Kasumi-1 (cell line): ENCODE measurements around the gene NOSIP.

ENCODE experiments used
- DNase-seq, 2 experiments: peaks; one replicate each; lab custom pipeline; 2025; lab: John Stamatoyannopoulos, UW

Gene NOSIP

DNA sequence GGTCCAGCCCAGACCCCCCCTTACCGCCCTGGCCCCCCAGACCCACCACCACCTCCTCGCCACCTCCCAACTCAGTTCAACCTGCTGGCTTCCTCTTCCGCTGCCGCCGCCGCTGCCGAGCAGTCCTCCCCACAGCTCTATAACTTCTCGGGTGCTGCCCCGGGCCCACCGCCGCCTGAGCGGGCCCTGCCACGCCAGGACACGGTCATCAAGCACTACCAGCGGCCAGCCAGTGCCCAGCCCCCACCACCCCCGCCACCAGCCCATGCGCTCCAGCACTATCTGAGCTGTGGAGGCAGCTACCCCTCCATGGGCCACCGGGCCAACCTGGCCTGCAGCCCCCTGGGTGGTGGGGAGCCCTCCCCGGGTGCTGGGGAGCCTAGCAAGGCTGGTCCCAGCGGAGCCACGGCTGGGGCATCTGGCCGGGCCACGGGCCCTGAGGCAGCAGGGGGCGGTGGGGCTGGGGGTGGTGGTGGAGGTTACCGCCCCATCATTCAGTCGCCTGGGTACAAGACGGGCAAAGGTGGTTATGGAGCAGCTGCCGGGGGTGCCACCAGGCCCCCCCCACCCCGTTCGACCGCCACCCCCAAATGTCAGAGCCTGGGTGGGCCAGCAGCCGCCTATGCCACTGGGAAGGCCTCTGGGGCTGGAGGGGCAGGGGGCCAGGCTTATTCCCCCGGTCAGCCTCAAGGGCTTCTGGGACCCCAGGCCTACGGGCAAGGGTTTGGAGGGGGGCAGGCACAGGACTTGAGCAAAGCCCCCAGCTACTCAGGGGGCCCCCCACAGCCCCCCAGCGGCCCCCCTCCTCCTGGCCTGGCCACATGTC is 14.8 kb upstream of the NOSIP start:
- DNase-seq: no peak

DNA sequence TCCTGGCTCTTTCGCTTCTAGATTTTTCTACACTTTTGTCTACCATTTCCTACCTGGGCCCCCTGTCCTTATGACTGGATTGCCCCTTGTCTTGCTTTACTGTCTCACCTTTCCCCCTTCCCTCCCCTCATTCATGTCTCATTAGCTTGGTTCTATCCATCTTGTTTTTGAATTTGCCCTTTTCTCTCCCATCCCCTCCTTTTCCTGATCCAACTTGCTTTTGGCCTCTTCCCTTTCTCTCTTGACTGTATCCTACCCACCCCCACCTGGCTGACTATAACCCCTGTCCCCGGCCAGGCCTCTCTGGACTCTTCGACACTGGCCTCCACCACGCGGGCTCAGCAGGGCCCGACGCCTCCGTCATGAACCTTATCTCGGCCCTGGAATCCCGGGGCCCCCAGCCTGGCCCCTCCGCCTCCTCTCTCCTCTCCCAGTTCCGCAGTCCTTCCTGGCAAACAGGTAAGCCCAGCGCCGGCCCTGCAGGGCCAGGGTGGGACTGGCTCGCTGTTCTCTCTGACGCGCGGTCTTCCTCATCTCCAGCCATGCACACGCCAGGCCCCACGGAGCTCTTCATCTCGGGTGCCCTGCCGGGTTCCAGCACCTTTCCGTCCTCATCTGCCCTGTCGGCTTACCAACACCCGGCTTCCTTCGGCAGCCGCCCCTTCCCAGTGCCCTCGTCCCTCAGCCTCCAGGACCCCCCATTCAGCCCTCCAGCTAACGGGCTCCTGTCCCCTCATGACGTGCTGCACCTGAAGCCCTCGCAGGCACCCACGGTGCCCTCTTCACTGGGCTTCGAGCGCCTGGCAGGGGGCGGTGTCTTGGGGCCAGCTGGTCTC is 14.0 kb upstream of the NOSIP start:
- DNase-seq: no peak

DNA sequence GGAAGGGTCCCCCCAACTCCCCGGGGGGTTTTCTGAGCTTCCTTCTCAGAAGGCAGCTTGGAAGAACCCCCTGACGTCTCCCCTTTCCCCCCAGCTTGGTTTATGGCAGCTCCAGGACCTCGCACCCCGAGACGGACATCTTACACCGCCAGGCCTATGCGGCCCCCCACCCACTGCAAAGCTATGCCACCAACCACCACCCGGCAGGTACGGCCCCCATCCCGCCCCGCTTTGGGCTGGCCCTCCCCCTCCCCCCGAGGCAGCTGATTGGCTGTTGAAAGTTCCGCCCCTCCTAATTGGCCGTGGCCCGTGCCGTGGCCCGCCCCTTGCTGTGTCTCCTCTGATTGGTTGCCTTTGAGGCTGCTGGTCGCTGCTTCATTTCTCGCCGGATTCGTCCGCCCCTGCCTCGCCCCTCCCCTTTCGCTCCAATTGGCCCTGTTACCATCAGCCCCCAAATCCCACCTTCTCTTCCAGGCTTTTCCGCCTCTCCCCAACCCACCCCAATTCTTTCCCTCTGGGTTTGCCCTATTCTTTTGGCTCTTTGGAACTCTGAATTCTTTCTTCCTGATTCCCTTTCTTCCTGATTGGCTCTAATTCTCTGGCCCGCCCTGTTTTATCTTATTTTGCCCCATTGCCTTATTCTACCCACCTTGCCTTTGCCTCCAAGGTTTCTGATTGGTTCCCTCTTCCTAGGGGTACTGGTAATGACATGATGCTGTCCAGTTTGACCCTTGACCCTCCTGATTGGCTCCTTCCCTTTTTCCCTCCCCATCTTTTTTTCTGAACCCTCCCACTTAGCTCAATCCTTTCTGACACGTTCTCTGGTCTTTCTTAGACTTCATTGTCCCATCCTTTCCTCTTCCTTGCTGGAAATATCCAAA is 13.1 kb upstream of the NOSIP start:
- peak; percentile 92 to 95 for DNase-seq

DNA sequence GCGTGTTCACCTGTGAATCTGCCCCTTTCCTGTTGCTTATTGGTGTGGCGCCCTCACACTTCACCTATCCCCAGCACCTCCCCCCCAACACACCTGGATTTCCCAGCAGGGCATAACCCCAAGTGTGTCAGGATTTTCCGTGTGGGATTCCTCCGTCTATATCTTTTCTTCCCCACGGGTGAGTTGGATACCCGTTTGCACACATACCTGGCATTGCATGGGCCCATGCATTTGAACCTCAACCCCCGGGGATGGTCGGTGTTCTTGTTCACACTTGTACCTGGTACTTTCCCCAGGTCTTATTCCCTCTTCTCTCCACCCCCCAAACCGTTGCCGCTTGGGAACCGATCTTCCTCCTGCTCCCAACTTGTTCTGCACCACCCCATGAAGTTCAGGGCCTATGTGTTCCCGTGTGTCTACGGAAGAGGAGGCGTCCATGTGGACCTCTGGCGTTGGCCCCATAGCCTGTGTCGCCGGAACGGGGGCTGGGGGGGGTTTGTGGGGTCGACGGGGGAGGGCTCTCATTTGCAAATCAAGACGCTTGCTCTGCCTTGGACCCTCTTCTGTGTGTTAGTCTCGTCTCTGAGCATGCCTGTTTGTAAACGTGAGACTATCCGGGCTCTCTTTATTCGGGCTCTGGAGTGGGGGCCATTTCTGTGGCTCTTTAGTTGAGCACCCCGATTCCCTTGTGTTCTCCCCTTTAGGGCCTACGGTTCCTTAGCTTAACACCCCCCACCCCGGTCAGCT is 12.3 kb upstream of the NOSIP start:
- DNase-seq: peak; percentile 35 to 68

DNA sequence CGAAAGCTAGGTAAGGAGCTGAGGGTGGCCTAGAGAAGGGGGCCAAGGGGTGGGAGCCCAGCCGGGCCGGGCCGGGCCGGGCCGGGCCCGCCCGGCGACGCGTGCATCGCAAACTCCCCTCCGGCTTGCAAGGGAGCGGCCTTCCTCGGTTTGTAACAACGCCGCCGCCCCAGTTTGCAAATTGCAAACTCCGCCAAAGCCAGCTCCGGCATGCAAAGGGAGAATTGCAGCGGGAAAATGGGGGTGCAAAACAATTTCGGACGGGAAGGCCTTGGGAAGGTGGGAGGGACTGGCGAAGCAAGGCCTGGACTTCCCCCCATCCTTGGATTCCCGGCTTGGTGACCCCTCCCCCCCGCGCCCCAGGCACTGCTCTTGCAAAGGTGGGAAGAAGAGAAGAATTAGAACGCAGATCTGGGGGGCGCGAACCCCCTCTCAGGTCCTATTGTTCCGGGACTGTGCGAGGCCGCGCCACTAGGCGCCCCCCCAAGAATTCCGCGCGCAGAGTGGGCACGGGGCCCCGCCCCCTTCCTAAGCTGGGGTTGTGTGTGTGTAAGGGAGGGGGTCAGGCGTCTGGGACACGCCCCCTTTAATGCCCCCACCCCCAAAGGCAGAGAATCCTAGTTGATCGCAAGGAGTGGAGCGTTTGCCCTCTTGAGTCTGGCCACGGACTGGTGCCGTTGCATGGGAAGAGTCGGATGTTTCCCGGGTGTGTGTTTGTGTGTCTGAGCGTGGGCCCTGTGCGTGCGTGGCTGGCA is 11.6 kb upstream of the NOSIP start:
- DNase-seq: peak; percentile 56 to 62

DNA sequence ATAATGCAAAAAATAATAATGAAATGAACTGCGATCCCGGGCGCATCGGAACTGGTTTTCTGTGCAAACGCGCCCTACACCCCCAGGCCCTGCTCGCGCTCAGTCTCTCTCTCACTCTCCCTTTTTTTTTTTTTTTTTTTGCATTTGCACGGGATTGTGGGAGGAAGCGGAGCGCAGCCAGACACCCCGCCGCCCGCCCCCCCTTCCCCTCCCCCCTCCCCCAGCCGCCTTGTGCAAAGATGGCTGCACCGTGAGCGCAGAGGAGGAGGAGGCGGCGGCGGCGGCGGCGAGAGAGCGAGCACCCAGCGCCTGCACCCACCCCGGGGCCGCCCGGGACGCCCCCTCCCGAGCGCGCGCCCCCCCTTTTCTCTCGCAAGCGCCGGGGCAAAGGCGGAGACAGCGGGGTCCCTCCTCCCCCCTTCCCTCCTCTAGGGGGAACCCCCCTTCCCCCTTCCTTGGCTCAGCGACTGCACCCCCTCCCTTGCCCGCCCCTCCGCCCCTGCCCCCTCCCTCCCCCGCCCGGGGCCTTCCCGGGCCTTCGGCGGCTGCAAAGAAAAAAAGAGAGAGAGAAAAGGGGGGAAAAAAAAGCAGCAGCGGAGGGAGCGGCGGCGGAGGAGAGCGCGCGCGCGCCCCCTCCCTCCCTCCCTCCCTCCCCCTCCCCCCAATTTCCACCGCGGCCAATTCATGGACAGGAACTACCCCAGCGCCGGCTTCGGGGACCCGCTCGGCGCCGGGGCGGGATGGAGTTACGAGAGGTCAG is 10.8 kb upstream of the NOSIP start, which contains the start of gene PRR12:
TSS of gene PRR12 (plus strand) at position 212 of the 760 bp plus-strand sequence. CDS start at position 685, 473 bp downstream.
- peak; percentile 62 to 77 for DNase-seq

DNA sequence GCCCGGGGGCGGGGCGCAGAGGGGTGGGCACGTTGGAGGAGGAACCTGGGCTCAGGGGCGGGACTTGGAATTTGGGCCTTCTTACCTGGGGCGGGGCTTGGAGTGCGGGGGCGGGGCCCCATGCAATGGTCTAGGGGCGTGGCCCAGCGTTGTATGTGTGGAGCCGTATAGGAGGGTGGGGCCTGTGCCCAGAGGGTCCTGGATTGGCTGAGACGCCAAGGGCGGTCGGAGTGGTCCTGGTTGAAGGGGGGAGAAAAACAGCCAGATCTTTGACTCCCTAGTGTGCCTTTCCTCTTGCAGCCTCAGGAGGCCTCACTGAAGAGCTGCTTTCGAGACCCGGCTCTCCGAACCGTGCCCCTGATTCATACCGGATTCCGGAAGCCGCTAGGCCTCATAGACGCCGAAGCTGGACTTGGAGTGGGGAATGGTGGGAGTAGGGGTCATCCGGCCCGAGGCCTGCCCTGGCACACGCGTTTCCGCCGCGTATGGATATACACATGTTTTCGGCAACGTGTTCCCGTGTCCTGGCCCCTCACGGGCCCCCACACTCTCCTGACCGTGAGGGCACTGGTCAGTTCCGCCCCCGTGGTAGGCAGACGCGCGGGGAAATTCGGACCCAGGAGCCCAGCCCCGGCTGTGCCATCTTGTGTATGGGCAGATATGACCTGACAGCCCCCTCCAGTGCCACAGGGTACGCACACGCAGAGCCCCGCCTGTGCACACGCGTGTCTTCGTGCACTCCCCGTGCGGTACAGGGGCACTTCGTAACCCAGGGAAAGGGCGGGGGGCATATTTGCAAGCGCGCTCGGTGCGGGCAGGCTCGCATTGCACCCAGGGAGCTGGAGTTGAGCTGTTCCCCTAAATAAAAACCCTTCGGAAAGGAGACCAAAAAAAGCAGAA is 10.0 kb upstream of the NOSIP start:
- DNase-seq: peak; percentile 99

DNA sequence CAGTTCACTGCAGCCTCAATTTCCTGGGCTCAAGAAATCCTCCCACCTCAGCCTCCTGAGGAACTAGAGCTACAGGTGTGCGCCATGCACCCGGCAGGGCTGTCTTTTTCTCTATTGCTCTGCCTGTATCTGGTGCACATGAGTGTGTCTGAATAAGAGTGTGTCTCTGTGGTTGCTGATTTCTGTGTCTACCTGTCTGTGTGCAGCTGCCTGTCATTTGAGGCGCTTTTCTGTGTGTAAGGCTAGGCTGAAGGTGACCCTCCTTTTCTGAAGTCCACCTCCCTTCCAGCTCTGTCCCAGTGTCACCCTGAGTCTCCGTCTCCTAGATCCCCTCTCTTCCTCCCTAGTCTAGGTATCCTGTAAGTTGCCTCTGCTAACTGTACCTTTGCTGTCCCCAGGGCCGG is 9.1 kb upstream of the NOSIP start:
- peak in 1 of 2 experiments; percentile 41 for DNase-seq

DNA sequence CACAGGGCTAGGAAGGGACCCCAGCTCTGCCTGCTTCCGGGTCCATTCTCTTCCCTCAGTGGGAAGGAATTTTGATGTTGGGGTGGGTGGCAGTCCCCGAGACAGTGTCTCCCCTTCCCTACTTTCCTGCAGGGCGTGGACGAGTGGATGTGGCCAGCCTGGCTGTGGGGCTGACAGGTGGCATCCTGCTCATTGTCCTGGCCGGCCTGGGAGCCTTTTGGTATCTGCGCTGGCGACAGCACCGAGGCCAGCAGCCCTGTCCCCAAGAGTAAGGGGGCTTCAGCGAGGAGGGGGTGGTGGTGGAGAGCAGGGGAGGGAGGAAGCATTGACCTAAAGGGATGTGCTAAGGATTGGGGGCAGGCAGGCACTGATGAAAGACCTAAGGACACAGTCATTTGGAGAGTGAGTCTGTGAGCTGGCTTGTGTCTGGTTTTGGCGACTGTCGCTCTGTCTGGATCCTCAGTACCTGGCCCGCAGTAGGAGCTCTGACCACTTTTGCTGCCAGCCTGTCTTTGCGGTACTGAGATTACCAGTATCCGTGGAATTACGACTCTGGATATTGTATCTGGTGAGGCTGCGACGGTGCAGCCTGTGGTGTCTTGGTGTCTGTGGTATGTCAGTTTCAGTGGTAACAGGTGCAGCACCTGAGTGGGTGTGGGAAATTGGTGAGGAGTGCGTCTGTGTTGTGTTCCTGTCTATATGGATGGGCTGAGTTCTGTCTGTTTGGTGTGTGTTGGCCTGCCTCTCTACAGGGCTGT is 8.2 kb upstream of the NOSIP start:
- DNase-seq: no peak

DNA sequence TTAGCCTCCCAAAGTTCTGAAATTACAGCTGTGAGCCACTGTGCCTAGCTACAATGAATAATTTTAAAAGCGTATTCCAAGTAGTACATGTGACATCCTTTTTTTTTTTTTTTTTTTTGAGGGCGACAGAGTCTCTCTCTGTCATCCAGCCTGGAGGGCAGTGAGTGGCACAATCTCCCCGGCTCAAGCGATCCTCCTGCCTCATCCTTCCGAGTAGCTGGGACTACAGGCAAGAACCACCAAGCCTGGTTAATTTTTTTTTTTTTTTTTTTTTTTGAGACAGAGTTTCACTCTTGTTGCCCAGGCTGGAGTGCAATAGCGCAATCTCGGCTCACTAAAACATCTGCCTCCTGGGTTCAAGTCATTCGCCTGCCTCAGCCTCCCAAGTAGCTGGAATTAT is 6.9 kb upstream of the NOSIP start:
- DNase-seq: no peak

DNA sequence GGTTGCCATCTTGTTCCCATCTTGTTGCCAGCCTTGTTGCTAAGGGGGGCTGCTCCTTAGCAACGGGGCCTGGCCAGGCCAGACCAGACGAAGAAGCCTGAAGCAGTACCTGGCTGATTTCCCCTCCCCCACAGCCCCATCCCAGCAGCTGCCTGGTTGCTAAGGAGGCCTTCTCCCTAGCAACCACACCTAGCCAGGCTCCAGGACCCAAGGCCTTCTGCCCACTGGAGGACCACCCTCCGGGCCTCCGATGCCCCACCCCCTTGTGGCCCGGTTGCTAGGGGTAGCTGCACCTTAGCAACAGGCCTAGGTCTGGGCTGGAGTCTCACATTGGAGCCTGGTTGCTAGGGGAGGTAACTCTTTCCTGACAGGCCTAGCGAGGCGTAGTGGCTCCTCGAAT is 4.7 kb upstream of the NOSIP start:
- DNase-seq: no peak

DNA sequence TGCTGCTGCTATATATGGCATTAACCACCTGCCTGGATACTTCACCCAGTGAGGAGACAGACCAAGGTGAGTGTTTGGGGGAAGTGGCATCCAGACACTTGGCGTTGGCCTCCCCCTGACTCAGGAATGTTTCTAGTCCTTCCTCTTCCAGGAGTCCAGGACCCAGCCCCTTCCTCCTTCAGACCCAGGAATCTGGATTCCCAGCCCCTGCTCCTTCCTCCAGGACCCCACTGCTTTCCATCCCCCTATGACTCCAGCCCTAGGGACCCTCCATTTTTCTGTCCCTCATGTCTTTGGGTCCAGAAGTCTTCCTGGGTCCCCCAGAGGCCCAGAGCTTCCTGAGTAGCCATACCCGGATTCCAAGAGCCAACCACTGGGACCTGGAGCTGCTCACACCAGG is 2.9 kb upstream of the NOSIP start:
- no peak for DNase-seq

DNA sequence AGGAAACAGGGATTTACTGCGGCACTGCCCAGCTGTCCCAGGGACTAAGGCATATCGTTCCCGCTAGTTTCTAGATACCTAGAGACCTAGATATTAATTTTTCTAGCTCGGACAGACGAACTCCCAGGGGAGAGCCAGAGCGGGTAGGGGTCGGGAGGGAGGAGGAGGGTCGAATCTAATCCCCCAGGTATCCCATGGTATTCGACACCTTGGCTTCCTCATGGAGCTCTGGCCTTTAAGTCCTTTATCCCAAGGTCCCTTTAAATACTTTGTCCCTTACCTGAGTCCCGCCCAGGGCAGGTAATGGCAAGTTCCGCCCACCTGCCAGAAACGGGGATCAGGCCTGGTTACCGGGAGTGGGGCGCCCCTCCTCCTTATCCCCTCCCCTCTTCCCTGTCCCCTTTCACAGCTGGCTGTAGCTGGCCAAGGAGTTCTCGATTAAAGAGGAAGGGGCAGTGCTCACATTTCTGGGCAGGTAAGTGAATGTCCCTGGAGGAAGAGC is 702 bp upstream of the NOSIP start, which contains the start of gene PRRG2:
TSS of gene PRRG2 (plus strand) at position 310 of the 502 bp plus-strand sequence. CDS start 1,904 bp downstream, outside the sequence.
- no peak for DNase-seq

DNA sequence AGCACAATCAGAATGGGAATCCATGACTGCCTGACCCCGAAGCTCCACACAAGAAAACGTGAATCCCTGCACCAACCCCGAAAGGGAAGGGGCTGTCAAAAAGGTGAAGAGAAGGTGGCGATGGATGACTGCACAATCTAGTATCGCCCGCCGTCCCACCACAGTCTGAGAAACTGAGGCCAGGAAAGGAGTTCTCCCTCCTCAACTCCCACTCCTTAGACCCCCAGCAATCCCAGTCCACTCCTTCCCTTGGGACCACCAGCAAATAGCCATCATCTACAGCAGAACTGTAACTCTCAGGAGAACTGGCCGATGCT is 451 bp downstream of the NOSIP start:
- peak in 1 of 2 experiments; percentile 25 for DNase-seq

DNA sequence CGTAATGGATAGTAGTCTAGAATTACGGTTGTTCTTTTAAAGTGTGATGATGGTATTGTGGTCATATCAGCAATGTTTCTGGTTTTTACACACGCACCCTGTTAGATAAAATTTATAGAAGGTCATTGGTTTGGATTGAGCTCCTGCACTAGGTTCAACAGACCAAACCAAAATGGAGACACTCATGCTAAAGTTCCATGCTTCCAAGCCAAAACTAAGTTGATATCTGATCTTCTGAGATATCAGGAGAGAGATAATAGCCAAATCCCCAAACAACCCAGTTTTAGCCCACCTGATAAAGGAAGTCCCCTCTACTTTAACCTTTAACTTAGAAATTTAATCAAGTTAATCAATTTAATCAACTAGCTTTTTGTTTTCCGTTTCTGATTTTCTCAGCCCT is 1.2 kb downstream of the NOSIP start:
- DNase-seq: no peak

DNA sequence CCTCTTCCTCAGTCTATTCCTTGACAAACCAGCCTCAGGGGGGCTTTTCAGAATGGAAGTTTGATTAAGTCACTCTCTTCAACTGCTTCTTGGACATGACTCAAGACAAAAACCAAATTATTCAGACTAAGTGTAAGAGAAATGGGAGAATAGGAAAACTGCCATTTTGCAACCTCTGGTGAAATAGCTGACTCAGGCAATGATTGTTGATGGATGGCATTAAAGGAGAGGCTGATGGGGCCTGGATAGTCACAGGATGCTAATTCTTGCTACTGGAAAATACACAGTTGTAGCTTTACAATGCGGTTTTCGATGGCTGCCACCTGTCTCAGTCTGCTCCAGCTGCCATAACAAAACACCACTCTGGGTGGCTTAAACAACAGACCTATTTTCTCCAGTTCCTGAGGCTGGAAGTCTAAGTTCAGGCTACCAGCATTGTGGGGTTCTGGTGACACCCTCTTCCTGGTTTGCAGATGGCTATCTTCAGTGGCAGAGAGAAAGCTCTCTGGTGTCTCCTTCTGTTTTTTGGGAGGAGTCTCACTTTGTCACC is 6.1 kb downstream of the NOSIP start:
- DNase-seq: no peak

DNA sequence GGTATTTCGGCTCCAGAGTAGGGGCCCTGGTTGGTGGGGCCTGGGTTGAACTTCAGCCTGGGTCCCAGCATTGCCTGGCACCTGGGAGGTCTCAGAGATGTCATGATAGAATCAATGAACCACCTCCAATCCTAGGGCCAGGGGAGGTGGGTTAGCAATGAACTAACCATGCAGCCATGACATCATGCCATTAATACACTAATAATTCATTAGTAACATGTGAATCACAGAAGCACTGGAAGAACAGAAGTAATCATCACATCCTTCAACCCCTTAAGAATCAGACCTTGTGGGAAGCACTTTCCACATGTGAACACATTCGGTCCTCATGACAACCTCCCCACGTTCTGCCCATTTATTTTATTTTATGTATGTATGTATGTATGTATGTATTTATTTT is 6.9 kb downstream of the NOSIP start:
- no peak for DNase-seq

DNA sequence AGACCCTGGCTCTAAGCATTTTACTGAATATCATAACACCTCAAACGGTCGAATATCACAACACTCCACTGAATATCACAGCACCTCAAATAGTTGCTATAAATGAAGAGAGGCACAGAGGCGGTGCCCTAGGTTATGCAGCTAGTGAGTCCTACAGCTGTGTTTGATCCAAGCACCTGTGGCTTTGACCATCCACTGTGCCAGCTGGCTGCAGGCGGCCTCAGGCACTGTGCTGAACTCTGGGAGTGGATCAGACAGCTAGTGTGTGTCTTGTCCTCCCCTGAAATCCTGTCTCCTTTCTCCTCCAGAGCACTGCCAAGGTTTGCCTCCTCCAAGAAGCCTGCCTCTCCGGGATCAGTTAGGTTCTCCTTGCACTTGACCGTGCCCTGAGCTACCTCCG is 7.3 kb downstream of the NOSIP start:
- no peak for DNase-seq
